Erythroblast (primary cell): ENCODE measurements around the gene FAM83C.

Experiments used
- GATA1 ChIP-seq: IDR thresholded peaks from 2 replicates; pipeline ENCODE4 v1.6.1; 2011; ENCODE audit warnings: low read depth, mild to moderate bottlenecking, control low read depth, low read length, moderate library complexity
- POLR2A ChIP-seq: IDR thresholded peaks from 2 replicates; pipeline ENCODE4 v1.6.1; 2011; ENCODE audit warnings: mild to moderate bottlenecking, low read length

DNA sequence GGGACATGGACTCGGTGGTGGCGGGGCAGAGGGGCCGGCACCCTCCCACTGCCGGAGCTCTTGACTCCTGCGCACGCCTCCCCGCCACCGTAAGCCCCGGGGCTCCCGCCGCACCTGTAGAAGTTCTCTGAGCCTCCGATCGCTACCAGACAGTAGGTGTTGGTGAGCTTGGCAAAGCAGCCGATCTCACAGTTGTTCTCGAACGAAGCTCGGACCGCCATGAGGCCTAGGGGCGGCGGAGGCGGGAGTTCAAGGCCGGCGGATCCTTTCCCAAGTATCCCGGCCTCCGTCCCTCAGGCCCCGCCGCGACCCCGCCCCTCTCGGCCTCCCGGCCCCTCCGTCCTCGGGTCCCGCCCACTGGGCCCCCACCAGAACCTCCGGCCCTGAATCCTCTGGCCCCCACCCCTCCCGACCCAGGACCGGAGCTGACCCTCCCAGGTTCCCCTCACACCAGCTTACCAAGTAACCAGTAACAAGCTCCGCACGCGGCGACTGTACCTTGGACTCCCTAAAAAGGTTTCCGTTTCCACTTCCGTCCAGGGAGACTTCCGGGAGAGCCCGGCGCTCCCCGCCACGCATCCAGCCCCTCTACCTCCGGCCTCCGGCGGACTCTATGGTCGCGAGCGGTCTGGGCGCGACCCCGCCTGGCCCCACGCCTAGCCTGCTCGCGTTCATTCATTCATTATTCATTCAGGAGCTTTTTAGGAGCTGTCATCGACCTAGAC lies 7.8 kb downstream of the FAM83C start, which contains the start of gene EIF6:
- TF ChIP-seq POLR2A, result peak; percentile 71
- TF ChIP-seq GATA1, result no peak
